Measurements from ENCODE around the gene HVCN1. TPM values are rescaled to one million over a fixed set of nuclear protein-coding genes. Genes with fewer than 3 reads are reported as not detected.

HVCN1 gene
- total and polyA plus RNA-seq, 2 of the 8 experiments (the other 6 are each of a cell fraction or from before 2014, with no cell fraction given) = 5.8 to 11.2 TPM

DNA sequence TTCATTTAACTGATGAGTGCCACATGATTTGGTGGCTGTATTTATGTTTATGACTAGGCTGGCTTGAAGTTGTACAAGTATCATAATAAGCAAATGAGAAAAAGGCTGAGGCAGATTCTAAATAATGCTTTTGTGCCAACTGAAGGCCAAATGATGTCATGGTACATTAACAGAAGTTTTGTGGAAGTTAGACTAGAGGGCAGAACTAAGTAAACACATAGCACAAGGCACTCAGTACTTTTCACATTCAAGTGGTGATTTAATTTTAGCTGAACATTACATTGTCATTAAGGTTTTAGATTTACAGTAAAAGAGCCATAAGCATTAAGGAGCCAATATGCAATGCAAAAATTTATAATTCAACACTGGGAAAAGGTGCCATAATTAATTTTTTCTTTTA lies 32.7 kb upstream of the HVCN1 start:
- Histone ChIP-seq H2BK15ac (ENCODE audit: low read length) (no peak overlapping the region), H3K79me1 (ENCODE audit: low read depth, low read length) (no peaks in the 10 kb centered on the region), H3K4me3 (ENCODE audit: extremely low read depth in 1 of 4, insufficient read depth in 2 of 4, low read depth in 3 of 4, low read length in 4 of 4) (no peak overlapping the region), H2BK12ac (ENCODE audit: low read depth, low read length) (no peak overlapping the region), H3K23ac (ENCODE audit: insufficient read length) (no peak overlapping the region), H3K27ac (ENCODE audit: low read depth, low read length) (no peak overlapping the region), H2BK5ac (ENCODE audit: low read depth, low read length) (no peak overlapping the region), H3K23me2 (ENCODE audit: low read depth, low read length) (no peaks in the 10 kb centered on the region), H4K20me1 (replicated peaks in 1 of 2; ENCODE audit: control insufficient read depth in 1 of 2, insufficient read depth in 2 of 2, low read length in 2 of 2) (peaks cover 16 to 19% of the 10 kb centered on the region in 2 experiments), H3K18ac (ENCODE audit: extremely low read depth, low read length) (no peak overlapping the region), H3K9ac (replicated peaks in 1 of 4; ENCODE audit: extremely low read depth in 1 of 4, low read depth in 3 of 4, low read length in 3 of 4) (no peak overlapping the region), H3K36me3 (ENCODE audit: control insufficient read depth in 2 of 4, insufficient read depth in 4 of 4, low read length in 3 of 4) (peaks cover 18 to 88% (median 70%) of the 10 kb centered on the region in 4 experiments), H3K56ac (replicated peaks; ENCODE audit: insufficient read length, low read depth, low read length) (no peak overlapping the region), H3K4ac (replicated peaks; ENCODE audit: insufficient read length, low read depth, low read length) (no peak overlapping the region), H3K9me3 (ENCODE audit: insufficient read depth in 2 of 2, low read depth in 1 of 2, low read length in 1 of 2) (no peaks in the 10 kb centered on the region), H3K4me1 (replicated peaks in 1 of 4; ENCODE audit: control insufficient read depth in 3 of 4, insufficient read depth in 4 of 4, low read length in 3 of 4) (peaks cover 0 to 8% (median under 1%) of the 10 kb centered on the region in 4 experiments; a peak in 2 of 7 replicates), H2AFZ (ENCODE audit: low read length) (no peak overlapping the region), H2BK120ac (replicated peaks; ENCODE audit: low read depth, low read length) (no peak overlapping the region), H3K79me2 (ENCODE audit: control insufficient read depth in 1 of 2, insufficient read depth in 2 of 2, low read length in 2 of 2) (peaks cover 0 to 25% of the 10 kb centered on the region in 2 experiments; a peak in 2 of 4 replicates), H2AK5ac (ENCODE audit: low read depth, low read length) (no peak overlapping the region), H3K4me2 (ENCODE audit: insufficient read depth in 1 of 2, low read depth in 2 of 2, low read length in 2 of 2) (no peak overlapping the region), H3K27me3 (replicated peaks in 1 of 4; ENCODE audit: control insufficient read depth in 3 of 4, extremely low read depth in 1 of 4, insufficient read depth in 3 of 4, low read length in 3 of 4) (no peaks in the 10 kb centered on the region), H3K14ac (ENCODE audit: insufficient read length) (no peak overlapping the region), H4K91ac (replicated peaks; ENCODE audit: insufficient read length, low read length) (no peak overlapping the region), H4K8ac (ENCODE audit: extremely low read depth, insufficient read depth, low read length) (no peak overlapping the region), H4K5ac (ENCODE audit: insufficient read length, low read depth, low read length) (no peak overlapping the region), H2BK20ac (ENCODE audit: low read length) (no peak overlapping the region)
- FAIRE-seq (no peak), DNase-seq (ENCODE audit: low read depth in 1 of 2, low spot score in 2 of 2) (no peak)
- ChIA-PET POLR2A (ENCODE audit: partially characterized antibody) (interaction anchor here (0.5 to 0.9 kb wide), 2 partner anchors 51 to 108 kb away, joined by 3 to 4 read pairs; no protein-coding TSS in a partner anchor), CTCF (ENCODE audit: partially characterized antibody) (interaction anchor here (0.6 to 2.0 kb wide), 5 partner anchors 9 to 125 kb away, joined by 3 to 6 read pairs (median 3); no protein-coding TSS in a partner anchor)
- TF ChIP-seq SRF (IDR thresholded peaks at IDR 0.05; ENCODE audit: low read depth, low read length) (no peak), CHD1 (IDR thresholded peaks at IDR 0.05; ENCODE audit: low read depth, low read length) (no peak), JUN (IDR thresholded peaks at IDR 0.05; ENCODE audit: low read depth, low read length) (no peak), POLR2A (IDR thresholded peaks at IDR 0.05; ENCODE audit: control extremely low read depth in 1 of 2, low read depth in 2 of 2, low read length in 2 of 2) (no peak), ATF2 (IDR thresholded peaks at IDR 0.05; ENCODE audit: low read length) (no peak), HDAC2 (IDR thresholded peaks at IDR 0.05; ENCODE audit: borderline replicate concordance in 1 of 2, low read depth in 2 of 2, low read length in 2 of 2) (no peak), SIN3A (conservative IDR thresholded peaks at IDR 0.05 in 1 of 2, IDR thresholded peaks at IDR 0.05 in 1 of 2; ENCODE audit: low read depth in 1 of 2, low read length in 2 of 2) (no peak), RXRA (IDR thresholded peaks at IDR 0.05; ENCODE audit: insufficient read depth, low read depth, low read length) (no peak), TAF7 (optimal IDR thresholded peaks at IDR 0.05; ENCODE audit: borderline replicate concordance, low read depth, low read length) (no peak), SIRT6 (IDR thresholded peaks at IDR 0.05; ENCODE audit: low read length) (no peak), RFX5 (IDR thresholded peaks at IDR 0.05; ENCODE audit: borderline replicate concordance, low read depth, low read length) (no peak), NRF1 (IDR thresholded peaks at IDR 0.05; ENCODE audit: low read depth, low read length) (no peak)

Measured in H1 (cell line).